Neuronal stem cell (in vitro differentiated cells): ENCODE data around the gene CRAT. TPM values are rescaled to one million over a fixed set of nuclear protein-coding genes. Genes with fewer than 3 reads are reported as not detected.
A peak's percentile ranks its signal among the peaks of the same experiment; 100 is the strongest.

Experiments
- DNase-seq: peaks from one replicate; pipeline ENCODE4 v3.0.0-alpha.2; 2013; ENCODE audit warnings: low spot score
- H2AFZ ChIP-seq: one replicate; pipeline ENCODE4 v1.6.1; 2013; ENCODE audit warnings: mild to moderate bottlenecking, low read length, inconsistent platforms
- H2AK5ac ChIP-seq: 2 replicates; pipeline ENCODE4 v1.6.1; 2013; ENCODE audit warnings: low read depth, mild to moderate bottlenecking, inconsistent platforms, low read length, moderate library complexity, mixed read lengths
- H2BK120ac ChIP-seq: 2 replicates; pipeline ENCODE4 v1.6.1; 2013; ENCODE audit warnings: low read depth, mild to moderate bottlenecking, inconsistent platforms, low read length, moderate library complexity, mixed read lengths
- H2BK12ac ChIP-seq: one replicate; pipeline ENCODE4 v1.6.1; 2013; ENCODE audit warnings: low read length, inconsistent platforms
- H2BK15ac ChIP-seq: 2 replicates; pipeline ENCODE4 v1.6.1; 2013; ENCODE audit warnings: mild to moderate bottlenecking, low read length, inconsistent platforms, mixed read lengths
- H2BK5ac ChIP-seq: one replicate; pipeline ENCODE4 v1.6.1; 2013; ENCODE audit warnings: inconsistent platforms, mild to moderate bottlenecking, low read length, moderate library complexity
- H3K14ac ChIP-seq: one replicate; pipeline ENCODE4 v1.6.1; 2013; ENCODE audit warnings: low read length, inconsistent platforms
- H3K18ac ChIP-seq: 2 replicates; pipeline ENCODE4 v1.6.1; 2013; ENCODE audit warnings: low read length, inconsistent platforms
- H3K23ac ChIP-seq: 2 replicates; pipeline ENCODE4 v1.6.1; 2013; ENCODE audit warnings: low read depth, mild to moderate bottlenecking, mixed read lengths, low read length, inconsistent platforms; ENCODE audit not compliant: poor library complexity
- H3K27ac ChIP-seq: replicated peaks from 3 replicates; pipeline ENCODE4 v1.5.1; 2013; ENCODE audit warnings: low read length, inconsistent platforms
- H3K27me3 ChIP-seq, 3 experiments: 2 replicates each; pipeline ENCODE4 v1.6.1; 2013; ENCODE audit warnings: low read length in 3 of 3, mild to moderate bottlenecking in 2 of 3, inconsistent platforms in 1 of 3, low read depth in 1 of 3, mixed read lengths in 1 of 3, moderate library complexity in 1 of 3; ENCODE audit not compliant: control insufficient read depth in 3 of 3, insufficient read depth in 3 of 3
- H3K36me3 ChIP-seq, 2 donors: replicated peaks in 1 of 2; 2 replicates each; pipeline ENCODE4 v1.6.1; 2013; ENCODE audit warnings: low read length in 2 of 2; ENCODE audit not compliant: control insufficient read depth in 2 of 2, insufficient read depth in 2 of 2
- H3K4ac ChIP-seq: 2 replicates; pipeline ENCODE4 v1.6.1; 2013; ENCODE audit warnings: inconsistent platforms, mild to moderate bottlenecking, low read length, moderate library complexity
- H3K4me1 ChIP-seq, 2 donors: 1 replicate in 1 of 2; 2 replicates in 1 of 2; pipeline ENCODE4 v1.6.1; 2013; ENCODE audit warnings: low read length in 2 of 2, low read depth in 1 of 2; ENCODE audit not compliant: control insufficient read depth in 2 of 2, insufficient read depth in 1 of 2
- H3K4me2 ChIP-seq: one replicate; pipeline ENCODE4 v1.6.1; 2013; ENCODE audit warnings: mild to moderate bottlenecking, low read length, inconsistent platforms; ENCODE audit not compliant: insufficient read depth, poor library complexity, severe bottlenecking
- H3K4me3 ChIP-seq, 2 donors: 2 replicates each; pipeline ENCODE4 v1.5.1; 2013; ENCODE audit warnings: low read length in 2 of 2, mild to moderate bottlenecking in 2 of 2, inconsistent platforms in 1 of 2, moderate library complexity in 1 of 2
- H3K79me1 ChIP-seq: one replicate; pipeline ENCODE4 v1.6.1; 2013; ENCODE audit warnings: low read depth, mild to moderate bottlenecking, inconsistent platforms, low read length, moderate library complexity
- H3K9ac ChIP-seq: one replicate; pipeline ENCODE4 v1.6.1; 2013; ENCODE audit warnings: mild to moderate bottlenecking, low read depth, low read length, inconsistent platforms; ENCODE audit not compliant: poor library complexity
- H3K9me3 ChIP-seq, 2 donors: replicated peaks in 1 of 2; 2 replicates each; pipeline versions ENCODE3 to v1.6.1; 2013; ENCODE audit warnings: low read length in 2 of 2, mild to moderate bottlenecking in 2 of 2, inconsistent platforms in 1 of 2, low read depth in 1 of 2, mixed read lengths in 1 of 2, moderate library complexity in 1 of 2; ENCODE audit not compliant: control insufficient read depth in 2 of 2, insufficient read depth in 1 of 2
- H4K8ac ChIP-seq: one replicate; pipeline ENCODE4 v1.6.1; 2013; ENCODE audit warnings: low read depth, mild to moderate bottlenecking, inconsistent platforms, low read length, moderate library complexity
- H4K91ac ChIP-seq: one replicate; pipeline ENCODE4 v1.6.1; 2013; ENCODE audit warnings: low read length, low read depth, mild to moderate bottlenecking, inconsistent platforms; ENCODE audit not compliant: poor library complexity
- WGBS, 2 donors: extraction: QIAGEN DNeasy Blood & Tissue Kit; methylation state at CpG; one replicate each; pipeline ENCODE4 v1.1.7; 2013; ENCODE audit warnings: missing lambda C conversion rate in 2 of 2, mixed read lengths in 1 of 2; ENCODE audit not compliant: insufficient read length in 2 of 2, insufficient replicate concordance in 1 of 2; ENCODE audit errors: extremely low coverage in 2 of 2; 5-methylcytosine and 5-hydroxymethylcytosine counted together
- polyA plus RNA-seq, 2 experiments: library from polyadenylated mRNA; stranded (reverse); fragments of 200-250 nt; gene quantifications; one replicate each; pipeline ENCODE4 v1.2.3, GENCODE V29; 2013

CRAT gene
- 12.9 TPM for polyA plus RNA-seq (2013, experiment 1 of 2)
- 12.1 TPM for polyA plus RNA-seq (2013, experiment 2 of 2)

- H3K27me3 ChIP-seq = peaks cover 0 to 15% (median 0%) of the 10 kb centered on the region in 3 experiments
- peaks cover 0 to 6% of the 10 kb centered on the region in 2 donors for H3K36me3 ChIP-seq
- H3K4me3 ChIP-seq = peak within 1 kb of the TSS; percentile 72 to 91
- DNase-seq = peak; percentile 90
- peak within 1 kb of the TSS; percentile 75 for H2BK15ac ChIP-seq
- H3K27ac ChIP-seq = peak within 1 kb of the TSS; percentile 98
- peak within 1 kb of the TSS; percentile 99 for H2AFZ ChIP-seq
- H2BK120ac ChIP-seq = peak within 1 kb of the TSS; percentile 97
- WGBS, 2 donors = no CpG with 5 or more reads among the region's 77 CpGs
- H3K4me1 ChIP-seq = peaks cover 5 to 10% of the 10 kb centered on the region in 2 donors
- H2BK5ac ChIP-seq = peak within 1 kb of the TSS; percentile 94
- no peak within 1 kb of the TSS for H4K91ac ChIP-seq
- H3K18ac ChIP-seq = peak within 1 kb of the TSS; percentile 94
- no peaks in the 10 kb centered on the region for H3K79me1 ChIP-seq
- peak within 1 kb of the TSS; percentile 30 for H4K8ac ChIP-seq
- peak within 1 kb of the TSS; percentile 92 for H3K9ac ChIP-seq
- no peaks in the 10 kb centered on the region for H3K9me3 ChIP-seq
- no peak within 1 kb of the TSS for H3K4ac ChIP-seq
- H3K23ac ChIP-seq = peak within 1 kb of the TSS; percentile 93
- H2AK5ac ChIP-seq = peak within 1 kb of the TSS; percentile 94
- H3K14ac ChIP-seq = peak within 1 kb of the TSS; percentile 99
- H2BK12ac ChIP-seq = no peak within 1 kb of the TSS
- peak within 1 kb of the TSS; percentile 91 for H3K4me2 ChIP-seq
These were observed at the start of gene CRAT, which contains the start of gene PTPA for GRCh38 chr9:129110740-129111527. Gene CRAT (minus strand): TSS chr9:129110793. CDS start chr9:129110509, 284 bp downstream. Gene PTPA (plus strand): TSS chr9:129111415. CDS start chr9:129111601, 186 bp downstream.

GRCh38 chr9:129156163-129156562, 45.6 kb upstream of the CRAT start:
- no CpG with 5 or more reads among the region's 10 CpGs for WGBS, 2 donors
- Histone ChIP-seq H3K9me3 (peaks cover 0 to 6% of the 10 kb centered on the region in 2 donors), H3K36me3 (peaks cover 16 to 22% of the 10 kb centered on the region in 2 donors)

GRCh38 chr9:129154866-129155477, 44.4 kb upstream of the CRAT start:
- Histone ChIP-seq H3K4me1 (no peaks in the 10 kb centered on the region), H3K23ac (no peak overlapping the region), H4K8ac (no peak overlapping the region), H3K18ac (peak overlapping the region; percentile 64), H2BK120ac (no peak overlapping the region), H3K4me3 (no peak overlapping the region), H2BK5ac (no peak overlapping the region), H2AFZ (no peak overlapping the region), H3K4me2 (no peak overlapping the region), H3K27me3 (no peaks in the 10 kb centered on the region), H3K9me3 (peaks cover 0 to 4% of the 10 kb centered on the region in 2 donors), H2AK5ac (no peak overlapping the region), H3K27ac (no peak overlapping the region), H4K91ac (no peak overlapping the region), H3K4ac (no peak overlapping the region), H3K36me3 (peaks cover 16 to 32% of the 10 kb centered on the region in 2 donors), H3K9ac (no peak overlapping the region), H2BK15ac (no peak overlapping the region), H3K14ac (peak overlapping the region; percentile 38), H2BK12ac (no peak overlapping the region), H3K79me1 (peaks cover 3% of the 10 kb centered on the region)
- DNase-seq = no peak
- no CpG with 5 or more reads among the region's 16 CpGs for WGBS, 2 donors

More at GRCh38 chr9:129156163-129156562, 45.6 kb upstream of the CRAT start:
- Histone ChIP-seq H4K8ac (no peak overlapping the region), H3K4me3 (no peak overlapping the region), H2BK5ac (no peak overlapping the region), H3K4me2 (no peak overlapping the region), H3K14ac (peak overlapping the region; percentile 47), H2AFZ (no peak overlapping the region), H2BK120ac (no peak overlapping the region), H2BK12ac (no peak overlapping the region), H3K4me1 (no peaks in the 10 kb centered on the region), H3K27ac (no peak overlapping the region), H2AK5ac (no peak overlapping the region), H3K79me1 (peaks cover 3% of the 10 kb centered on the region), H3K18ac (peak overlapping the region; percentile 80), H3K23ac (peak overlapping the region; percentile 55), H3K27me3 (no peaks in the 10 kb centered on the region), H2BK15ac (peak overlapping the region; percentile 11), H3K9ac (peak overlapping the region; percentile 44), H4K91ac (no peak overlapping the region), H3K4ac (no peak overlapping the region)
- DNase-seq = no peak

GRCh38 chr9:129151469-129151868, 40.9 kb upstream of the CRAT start:
- Histone ChIP-seq H3K14ac (no peak overlapping the region), H3K4me2 (no peak overlapping the region), H3K4ac (no peak overlapping the region), H3K9me3 (peaks cover 0 to 4% of the 10 kb centered on the region in 2 donors), H2AK5ac (no peak overlapping the region), H3K9ac (no peak overlapping the region), H4K8ac (no peak overlapping the region), H3K36me3 (peaks cover 18 to 63% of the 10 kb centered on the region in 2 donors), H3K23ac (no peak overlapping the region), H3K79me1 (peaks cover 9% of the 10 kb centered on the region), H4K91ac (no peak overlapping the region), H2BK120ac (no peak overlapping the region), H3K4me3 (no peak overlapping the region), H2BK12ac (no peak overlapping the region), H2BK15ac (no peak overlapping the region), H2BK5ac (no peak overlapping the region), H3K27ac (no peak overlapping the region), H3K4me1 (peaks cover 6 to 9% of the 10 kb centered on the region in 2 donors), H2AFZ (no peak overlapping the region), H3K27me3 (no peaks in the 10 kb centered on the region), H3K18ac (no peak overlapping the region)
- no peak for DNase-seq
- no CpG with 5 or more reads among the region's 15 CpGs for WGBS, 2 donors
